GM12878 (cell line): Measurements from ENCODE around the gene RAB34. TPM values are rescaled to one million over a fixed set of nuclear protein-coding genes. Genes with fewer than 3 reads are reported as not detected.
A peak's percentile ranks its signal among the peaks of the same experiment; 100 is the strongest.

Experiments used
- ATAC-seq: fragments of 200-7000 bp; cut with Tn5 transposase; 3 replicates; pipeline ENCODE4 v1.9.1; 2020; ENCODE audit warnings: mild to moderate bottlenecking, moderate library complexity
- BruUV-seq: library from RNA; stranded (reverse); fragments of 400-500 nt; replicated peaks from 2 replicates; lab custom pipeline; 2021; lab: Mats Ljungman, UMichigan
- CTCF ChIA-PET: fragments of 300-600 bp; sonication (Branson Sonifier 250); formaldehyde crosslinking; extraction: SDS; loops from one replicate; lab custom pipeline; 2021; ENCODE audit warnings: inconsistent platforms; lab: Yijun Ruan, JAX
- POLR2A ChIA-PET: fragments of 350-600 bp; formaldehyde crosslinking; extraction: SDS; loops from one replicate; lab custom pipeline; 2021; ENCODE audit warnings: inconsistent platforms; lab: Charles Lee
- RAD21 ChIA-PET: fragments of 300-600 bp; sonication (Branson Sonifier 250); formaldehyde crosslinking; loops from one replicate; lab custom pipeline; 2023; ENCODE audit warnings: antibody characterized with exemption; ENCODE audit not compliant: unreplicated experiment; lab: Charles Lee
- SMC1A ChIA-PET: fragments of 300-600 bp; sonication (Branson Sonifier 250); formaldehyde crosslinking; loops from one replicate; lab custom pipeline; 2023; ENCODE audit not compliant: unreplicated experiment, uncharacterized antibody; lab: Charles Lee
- DNase-seq: peaks from one replicate; pipeline ENCODE4 v3.0.0-alpha.2; 2011; ENCODE audit warnings: low read depth, low spot score
- FAIRE-seq: peaks from 3 replicates; lab custom pipeline; 2011; peaks lifted over from hg19 to GRCh38; lab: Jason Lieb, UNC
- H2AFZ ChIP-seq: 2 replicates; pipeline ENCODE4 v1.6.0; 2011; ENCODE audit warnings: low read depth, low read length, control low read depth; ENCODE audit not compliant: control insufficient read depth
- H3K27ac ChIP-seq: 2 replicates; pipeline ENCODE4 v1.5.1; 2011; ENCODE audit warnings: control low read depth; ENCODE audit not compliant: control insufficient read depth, insufficient read depth
- H3K27me3 ChIP-seq, 2 experiments: replicated peaks in 1 of 2; 2 replicates each; pipeline versions ENCODE4 v1.6.0 to v1.6.1; 2011; ENCODE audit warnings: low read length in 1 of 2; ENCODE audit not compliant: control insufficient read depth in 2 of 2, insufficient read depth in 2 of 2
- H3K36me3 ChIP-seq, 2 experiments: 2 replicates each; pipeline ENCODE4 v1.5.1; 2011; ENCODE audit warnings: low read length in 1 of 2; ENCODE audit not compliant: control insufficient read depth in 2 of 2, insufficient read depth in 2 of 2
- H3K4me1 ChIP-seq: 2 replicates; pipeline ENCODE4 v1.6.1; 2011; ENCODE audit warnings: mild to moderate bottlenecking, low read length, moderate library complexity, mixed read lengths; ENCODE audit not compliant: control insufficient read depth, insufficient read depth
- H3K4me2 ChIP-seq: 2 replicates; pipeline ENCODE4 v1.6.0; 2011; ENCODE audit warnings: control low read depth; ENCODE audit not compliant: control insufficient read depth, insufficient read depth
- H3K4me3 ChIP-seq: fragments of 200-600 bp; sonication (generic); 2 replicates; pipeline ENCODE4 v1.5.1; 2016
- H3K79me2 ChIP-seq: 2 replicates; pipeline ENCODE4 v1.6.0; 2011; ENCODE audit warnings: low read length; ENCODE audit not compliant: control insufficient read depth, insufficient read depth
- H3K9ac ChIP-seq: 2 replicates; pipeline ENCODE4 v1.8.0; 2011; ENCODE audit warnings: low read length, control low read depth, mixed read lengths; ENCODE audit not compliant: control insufficient read depth, insufficient read depth
- H3K9me3 ChIP-seq: replicated peaks from 3 replicates; pipeline ENCODE4 v1.5.1; 2011; ENCODE audit warnings: mild to moderate bottlenecking, low read length; ENCODE audit not compliant: control insufficient read depth, insufficient read depth
- H4K20me1 ChIP-seq: 2 replicates; pipeline ENCODE4 v1.6.0; 2011; ENCODE audit not compliant: control insufficient read depth, insufficient read depth
- ASH2L ChIP-seq: fragments of 300-600, 200-600 bp; sonication (generic); IDR thresholded peaks from 2 replicates; pipeline ENCODE4 v1.6.1; 2017; ENCODE audit warnings: low read depth, mild to moderate bottlenecking, borderline replicate concordance
- EED ChIP-seq: sonication (generic); IDR thresholded peaks from 2 replicates; pipeline ENCODE4 v1.6.1; 2016; ENCODE audit warnings: antibody characterized with exemption, low read depth
- FOXK2 ChIP-seq: fragments of 450-650 bp; IDR thresholded peaks from 2 replicates; pipeline ENCODE4 v1.6.1; 2017; ENCODE audit warnings: mild to moderate bottlenecking, moderate library complexity
- GABPA ChIP-seq: IDR thresholded peaks from 2 replicates; pipeline ENCODE4 v1.6.1; 2014; ENCODE audit warnings: antibody characterized with exemption, low read depth, mild to moderate bottlenecking, inconsistent platforms
- GATAD2B ChIP-seq: fragments of 450-650 bp; conservative IDR thresholded peaks from 2 replicates; pipeline ENCODE4 v1.6.1; 2017; ENCODE audit warnings: low read depth, mild to moderate bottlenecking, moderate library complexity
- HSF1 ChIP-seq: fragments of 150-350 bp; IDR thresholded peaks from 2 replicates; pipeline ENCODE4 v1.6.1; 2014; ENCODE audit warnings: mild to moderate bottlenecking, low read depth, low read length
- MAX ChIP-seq: IDR thresholded peaks from 2 replicates; pipeline ENCODE4 v1.6.1; 2012; ENCODE audit warnings: low read depth, low read length, improper control_type of control experiment
- RELA ChIP-seq: fragments of 450-650 bp; IDR thresholded peaks from 2 replicates; pipeline ENCODE4 v1.8.0; 2014; ENCODE audit warnings: borderline replicate concordance; ENCODE audit not compliant: partially characterized antibody
- SREBF1 ChIP-seq: IDR thresholded peaks from 2 replicates; pipeline ENCODE4 v1.6.1; 2012; ENCODE audit warnings: mild to moderate bottlenecking, low read length
- TCF12 ChIP-seq: IDR thresholded peaks from 2 replicates; pipeline ENCODE4 v1.6.1; 2011; ENCODE audit warnings: low read depth, mild to moderate bottlenecking, low read length
- ZNF687 ChIP-seq: fragments of 450-650 bp; IDR thresholded peaks from 2 replicates; pipeline ENCODE4 v1.6.1; 2017; ENCODE audit warnings: mild to moderate bottlenecking, moderate library complexity
- WGBS: methylation state at CpG from one replicate; pipeline ENCODE4 v1.1.6; 2016; ENCODE audit warnings: low lambda C conversion rate; ENCODE audit not compliant: insufficient replicate concordance, insufficient coverage; ENCODE audit errors: missing lambda C conversion rate; 5-methylcytosine and 5-hydroxymethylcytosine counted together
- in situ Hi-C: fragments of 300-500 bp; cut with MboI; formaldehyde crosslinking; loops from 9 replicates; pipeline ENCODE4 v1.14.3; 2018; ENCODE audit warnings: mixed read lengths
- intact Hi-C: fragments of 100-400 bp; cut with micrococcal nuclease; formaldehyde crosslinking; loops from one replicate; pipeline ENCODE4 v1.14.2; 2022; ENCODE audit not compliant: unreplicated experiment
- polyA plus RNA-seq, 11 experiments: library from polyadenylated mRNA; depleted of rRNA in 4 of 11; unstranded in 6 of 11; stranded (reverse) in 5 of 11; fragments of >200 nt; fragmentation: Nextera tagmentation in 4 of 11; fragmentation: Illumina TruSeq in 1 of 11; extraction: Ambion mirVana in 4 of 11; extraction: Trizol in 1 of 11; gene quantifications; 1 replicate in 1 of 11; 2 replicates in 10 of 11; pipeline versions ENCODE4 v1.2.1 to v1.2.3, GENCODE V29; 2011 to 2016; ENCODE audit warnings: inconsistent platforms in 2 of 11, missing spikeins in 2 of 11, low read depth in 1 of 11
- total RNA-seq, 4 experiments: library from RNA; depleted of rRNA in 3 of 4; stranded (reverse); fragments of >200 nt in 3 of 4; fragmentation: Illumina TruSeq in 1 of 4; extraction: Trizol in 1 of 4; gene quantifications; 2 replicates each; pipeline versions ENCODE4 v1.2.1 to v1.2.3, GENCODE V29; 2013 to 2021
- TF ChIP-seq, protein P1 (sequence below): fragments of 450-650 bp; formaldehyde crosslinking; IDR thresholded peaks from 2 replicates; pipeline ENCODE4 v1.5.0; 2022; ENCODE audit warnings: mild to moderate bottlenecking, missing genetic modification characterization

The RAB34 gene
- total and polyA plus RNA-seq, 10 of the 15 experiments (the other 5 are each of a cell fraction or from before 2014, with no cell fraction given), result 0.37 to 46.4 (median 32.8) TPM

- H2AFZ ChIP-seq, result peak within 1 kb of the TSS; percentile 72
- TF ChIP-seq, protein P1, sequence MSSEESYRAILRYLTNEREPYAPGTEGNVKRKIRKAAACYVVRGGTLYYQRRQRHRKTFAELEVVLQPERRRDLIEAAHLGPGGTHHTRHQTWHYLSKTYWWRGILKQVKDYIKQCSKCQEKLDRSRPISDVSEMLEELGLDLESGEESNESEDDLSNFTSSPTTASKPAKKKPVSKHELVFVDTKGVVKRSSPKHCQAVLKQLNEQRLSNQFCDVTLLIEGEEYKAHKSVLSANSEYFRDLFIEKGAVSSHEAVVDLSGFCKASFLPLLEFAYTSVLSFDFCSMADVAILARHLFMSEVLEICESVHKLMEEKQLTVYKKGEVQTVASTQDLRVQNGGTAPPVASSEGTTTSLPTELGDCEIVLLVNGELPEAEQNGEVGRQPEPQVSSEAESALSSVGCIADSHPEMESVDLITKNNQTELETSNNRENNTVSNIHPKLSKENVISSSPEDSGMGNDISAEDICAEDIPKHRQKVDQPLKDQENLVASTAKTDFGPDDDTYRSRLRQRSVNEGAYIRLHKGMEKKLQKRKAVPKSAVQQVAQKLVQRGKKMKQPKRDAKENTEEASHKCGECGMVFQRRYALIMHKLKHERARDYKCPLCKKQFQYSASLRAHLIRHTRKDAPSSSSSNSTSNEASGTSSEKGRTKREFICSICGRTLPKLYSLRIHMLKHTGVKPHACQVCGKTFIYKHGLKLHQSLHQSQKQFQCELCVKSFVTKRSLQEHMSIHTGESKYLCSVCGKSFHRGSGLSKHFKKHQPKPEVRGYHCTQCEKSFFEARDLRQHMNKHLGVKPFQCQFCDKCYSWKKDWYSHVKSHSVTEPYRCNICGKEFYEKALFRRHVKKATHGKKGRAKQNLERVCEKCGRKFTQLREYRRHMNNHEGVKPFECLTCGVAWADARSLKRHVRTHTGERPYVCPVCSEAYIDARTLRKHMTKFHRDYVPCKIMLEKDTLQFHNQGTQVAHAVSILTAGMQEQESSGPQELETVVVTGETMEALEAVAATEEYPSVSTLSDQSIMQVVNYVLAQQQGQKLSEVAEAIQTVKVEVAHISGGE, result no peak
- TF ChIP-seq FOXK2, result no peak
- no peak; the same call in 1 of the 2 replicates for TF ChIP-seq ZNF687
- TF ChIP-seq EED, result peak; percentile 2; the same call in 1 of the 2 replicates
- TF ChIP-seq HSF1, result no peak
- 0 out of 2 replicates have a peak, but pooled peaks have one; percentile 6 for TF ChIP-seq TCF12
- peak; percentile 54; the same call in 1 of the 2 replicates for TF ChIP-seq ASH2L
- no peak for TF ChIP-seq RELA
- peak; percentile 62 for TF ChIP-seq MAX
- peak; percentile 95 for TF ChIP-seq GATAD2B
- TF ChIP-seq SREBF1, result 0 out of 2 replicates have a peak, but pooled peaks have one; percentile 10
- TF ChIP-seq GABPA, result no peak
Observed at GRCh38 chr17:28728364-28729200, 10.9 kb upstream of the RAB34 start, which contains the start of gene NEK8. Gene NEK8 (plus strand): TSS chr17:28728788. CDS start chr17:28728814, 26 bp downstream.

More at GRCh38 chr17:28728364-28729200, 10.9 kb upstream of the RAB34 start, which contains the start of gene NEK8:
- in situ Hi-C loops (loop anchor here (25.0 kb wide), 1 partner anchor 1266 kb away; the partner anchor contains the start of gene KSR1), intact Hi-C loops (loop anchor here (1.0 to 10.0 kb wide), 3 partner anchors 10 to 386 kb away; partner anchors contain the start of gene FAM222B)
- peaks cover 0 to 7% of the 10 kb centered on the region in 2 experiments; a peak in 2 of 4 replicates for H3K36me3 ChIP-seq
- no peaks in the 10 kb centered on the region for H3K27me3 ChIP-seq
- TSS peak; percentile 70 for BruUV-seq
- CTCF ChIA-PET, result interaction anchor here (0.7 to 12.6 kb wide), 14 partner anchors 8 to 419 kb away, joined by 3 to 394 read pairs (median 32); partner anchors contain the start of genes BLTP2, DHRS13, FAM222B and FLOT2
- H3K4me1 ChIP-seq, result peaks cover 18% of the 10 kb centered on the region
- H3K27ac ChIP-seq, result peak within 1 kb of the TSS; percentile 94
- no peaks in the 10 kb centered on the region for H4K20me1 ChIP-seq
- RAD21 ChIA-PET, result interaction anchor here (0.9 to 6.8 kb wide), 23 partner anchors 9 to 411 kb away, joined by 3 to 375 read pairs (median 12); partner anchors contain the start of genes BLTP2, DHRS13, FLOT2 and PHF12
- POLR2A ChIA-PET, result interaction anchor here (0.5 to 17.2 kb wide), 23 partner anchors 9 to 420 kb away, joined by 3 to 485 read pairs (median 6); partner anchors contain the start of genes ALDOC, BLTP2, FAM222B and FLOT2
- H3K4me3 ChIP-seq, result peak within 1 kb of the TSS; percentile 67
- SMC1A ChIA-PET, result interaction anchor here (0.8 to 11.3 kb wide), 12 partner anchors 9 to 225 kb away, joined by 3 to 326 read pairs (median 9); partner anchors contain the start of genes FAM222B, FLOT2, RPL23A and TRAF4
- H3K79me2 ChIP-seq, result peaks cover 8% of the 10 kb centered on the region
- ATAC-seq, result peak; percentile 37
- WGBS, result 1% methylated on average over 64 of the region's 64 CpGs
- peak within 1 kb of the TSS; percentile 77 for H3K9ac ChIP-seq
- peak within 1 kb of the TSS; percentile 94 for H3K4me2 ChIP-seq
- FAIRE-seq, result peak; percentile 89
- peak; percentile 88 for DNase-seq
- H3K9me3 ChIP-seq, result no peaks in the 10 kb centered on the region
